H9 (cell line): ENCODE data around the gene ZNF641. TPM values are rescaled to one million over a fixed set of nuclear protein-coding genes. Genes with fewer than 3 reads are reported as not detected.

ENCODE experiments used
- DNase-seq: peaks from one replicate; pipeline ENCODE4 v3.0.0-alpha.2; 2017
- H2AFZ ChIP-seq: one replicate; pipeline ENCODE4 v1.6.1; 2013; ENCODE audit warnings: mild to moderate bottlenecking, low read length, control low read depth, moderate library complexity
- H2AK5ac ChIP-seq: 2 replicates; pipeline ENCODE4 v1.6.1; 2013; ENCODE audit warnings: low read length, control low read depth, mixed read lengths; ENCODE audit not compliant: insufficient read length
- H2BK120ac ChIP-seq: one replicate; pipeline ENCODE4 v1.6.1; 2013; ENCODE audit warnings: low read depth, mild to moderate bottlenecking, low read length, control low read depth, inconsistent platforms; ENCODE audit not compliant: poor library complexity, severe bottlenecking
- H2BK12ac ChIP-seq: 2 replicates; pipeline ENCODE4 v1.6.1; 2013; ENCODE audit warnings: low read length, control low read depth, mixed read lengths, low read depth; ENCODE audit not compliant: insufficient read length
- H2BK15ac ChIP-seq: 2 replicates; pipeline ENCODE4 v1.6.1; 2013; ENCODE audit warnings: low read depth, low read length, control low read depth
- H2BK20ac ChIP-seq: one replicate; pipeline ENCODE4 v1.6.1; 2013; ENCODE audit warnings: low read depth, mild to moderate bottlenecking, low read length, control low read depth, inconsistent platforms; ENCODE audit not compliant: poor library complexity, severe bottlenecking
- H2BK5ac ChIP-seq: 2 replicates; pipeline ENCODE4 v1.6.1; 2013; ENCODE audit warnings: low read length, control low read depth, mixed read lengths; ENCODE audit not compliant: insufficient read length
- H3K14ac ChIP-seq: 2 replicates; pipeline ENCODE4 v1.6.1; 2013; ENCODE audit warnings: low read length, control low read depth; ENCODE audit not compliant: insufficient read depth
- H3K18ac ChIP-seq: 2 replicates; pipeline ENCODE4 v1.6.1; 2013; ENCODE audit warnings: low read depth, mild to moderate bottlenecking, mixed read lengths, low read length, control low read depth; ENCODE audit not compliant: insufficient read length
- H3K23ac ChIP-seq: 2 replicates; pipeline ENCODE4 v1.6.1; 2013; ENCODE audit warnings: low read length, control low read depth, mixed read lengths, low read depth; ENCODE audit not compliant: insufficient read length
- H3K23me2 ChIP-seq: 2 replicates; pipeline ENCODE4 v1.6.1; 2013; ENCODE audit warnings: low read depth, mild to moderate bottlenecking, mixed read lengths, low read length, control low read depth; ENCODE audit not compliant: insufficient read length, poor library complexity, severe bottlenecking
- H3K27ac ChIP-seq: 2 replicates; pipeline ENCODE4 v1.5.1; 2013; ENCODE audit warnings: low read length, control low read depth, mixed read lengths, low read depth; ENCODE audit not compliant: insufficient read length
- H3K27me3 ChIP-seq: 2 replicates; pipeline ENCODE4 v1.6.1; 2013; ENCODE audit warnings: low read length, control low read depth, inconsistent platforms; ENCODE audit not compliant: insufficient read depth
- H3K4ac ChIP-seq: 2 replicates; pipeline ENCODE4 v1.6.1; 2013; ENCODE audit warnings: low read depth, mild to moderate bottlenecking, control low read depth, inconsistent platforms, low read length, moderate library complexity
- H3K4me1 ChIP-seq: 2 replicates; pipeline ENCODE4 v1.6.1; 2013; ENCODE audit warnings: low read length, control low read depth, inconsistent platforms; ENCODE audit not compliant: insufficient read depth
- H3K4me2 ChIP-seq: 2 replicates; pipeline ENCODE4 v1.6.1; 2013; ENCODE audit warnings: low read length, control low read depth, mixed read lengths; ENCODE audit not compliant: insufficient read length, insufficient read depth
- H3K56ac ChIP-seq: 2 replicates; pipeline ENCODE4 v1.6.1; 2013; ENCODE audit warnings: low read depth, mild to moderate bottlenecking, mixed read lengths, low read length, control low read depth; ENCODE audit not compliant: insufficient read length
- H3K79me1 ChIP-seq: 2 replicates; pipeline ENCODE4 v1.6.1; 2013; ENCODE audit warnings: low read depth, mild to moderate bottlenecking, moderate library complexity, low read length, control low read depth, inconsistent platforms; ENCODE audit not compliant: insufficient read depth, poor library complexity, severe bottlenecking
- H3K79me2 ChIP-seq: 2 replicates; pipeline ENCODE4 v1.6.1; 2013; ENCODE audit warnings: low read length, control low read depth, inconsistent platforms; ENCODE audit not compliant: insufficient read depth
- H3K9ac ChIP-seq: 2 replicates; pipeline ENCODE4 v1.6.1; 2013; ENCODE audit warnings: low read length, control low read depth, mixed read lengths; ENCODE audit not compliant: insufficient read length; ENCODE audit errors: extremely low read depth
- H3K9me3 ChIP-seq: one replicate; pipeline ENCODE4 v1.6.1; 2013; ENCODE audit warnings: low read depth, low read length, inconsistent platforms; ENCODE audit not compliant: control insufficient read depth
- H3T11ph ChIP-seq: one replicate; pipeline ENCODE4 v1.6.1; 2013; ENCODE audit warnings: mild to moderate bottlenecking, low read length, control low read depth, inconsistent platforms
- H4K20me1 ChIP-seq: one replicate; pipeline ENCODE4 v1.6.1; 2013; ENCODE audit not compliant: control insufficient read depth, insufficient read length, insufficient read depth
- H4K5ac ChIP-seq: 2 replicates; pipeline ENCODE4 v1.6.1; 2013; ENCODE audit warnings: low read depth, mild to moderate bottlenecking, mixed read lengths, low read length, control low read depth; ENCODE audit not compliant: insufficient read length
- H4K8ac ChIP-seq: replicated peaks from 2 replicates; pipeline ENCODE4 v1.6.1; 2013; ENCODE audit warnings: low read length, control low read depth, mixed read lengths, low read depth; ENCODE audit not compliant: insufficient read length
- H4K91ac ChIP-seq: 2 replicates; pipeline ENCODE4 v1.6.1; 2013; ENCODE audit warnings: low read depth, mild to moderate bottlenecking, moderate library complexity, mixed read lengths, low read length, control low read depth; ENCODE audit not compliant: insufficient read length
- H3K27ac Mint-ChIP-seq, 3 experiments: 2 replicates in 2 of 3; 3 replicates in 1 of 3; pipeline ENCODE4 v1.8.0; 2020 to 2021; ENCODE audit warnings: mixed read lengths in 3 of 3, mild to moderate bottlenecking in 1 of 3, moderate library complexity in 1 of 3
- H3K27me3 Mint-ChIP-seq: 2 replicates; pipeline ENCODE4 v1.8.0; 2021; ENCODE audit warnings: low read depth, mild to moderate bottlenecking, moderate library complexity, mixed read lengths
- H3K36me3 Mint-ChIP-seq, 3 experiments: 2 replicates in 2 of 3; 3 replicates in 1 of 3; pipeline ENCODE4 v1.8.0; 2020 to 2021; ENCODE audit warnings: low read depth in 3 of 3, mixed read lengths in 3 of 3; ENCODE audit not compliant: insufficient read depth in 1 of 3
- H3K4me1 Mint-ChIP-seq, 2 experiments: 2 replicates each; pipeline ENCODE4 v1.8.0; 2020; ENCODE audit warnings: mixed read lengths in 2 of 2
- H3K4me3 Mint-ChIP-seq, 2 experiments: 2 replicates in 1 of 2; 3 replicates in 1 of 2; pipeline ENCODE4 v1.8.0; 2020 to 2021; ENCODE audit warnings: mild to moderate bottlenecking in 2 of 2, mixed read lengths in 2 of 2, moderate library complexity in 1 of 2
- H3K9me3 Mint-ChIP-seq, 2 experiments: 2 replicates in 1 of 2; 3 replicates in 1 of 2; pipeline ENCODE4 v1.8.0; 2020; ENCODE audit warnings: mild to moderate bottlenecking in 2 of 2, mixed read lengths in 2 of 2, moderate library complexity in 1 of 2
- CTCF ChIP-seq: fragments of 200-600 bp; sonication (generic); conservative IDR thresholded peaks from 3 replicates; pipeline ENCODE4 v1.8.0; 2021; ENCODE audit warnings: antibody characterized with exemption, mild to moderate bottlenecking
- WGBS: extraction: QIAGEN DNeasy Blood & Tissue Kit; methylation state at CpG from one replicate; pipeline ENCODE4 v1.1.7; 2013; ENCODE audit warnings: missing lambda C conversion rate, low lambda C conversion rate, mixed read lengths; ENCODE audit not compliant: insufficient read length; ENCODE audit errors: extremely low coverage; 5-methylcytosine and 5-hydroxymethylcytosine counted together
- total RNA-seq: library from RNA; stranded (reverse); gene quantifications from 2 replicates; pipeline ENCODE4 v1.2.1, GENCODE V29; 2021

The ZNF641 gene
- total RNA-seq, 1 experiment from 2014 or later = 8.5 TPM

- peak; percentile 93 for DNase-seq
- Histone ChIP-seq H4K91ac (no peak overlapping the region), H3K9me3 (no peaks in the 10 kb centered on the region), H3K79me2 (no peaks in the 10 kb centered on the region), H2BK20ac (no peak overlapping the region), H3K18ac (no peak overlapping the region), H4K8ac (no peak overlapping the region), H3K27me3 (no peaks in the 10 kb centered on the region), H2BK15ac (no peak overlapping the region), H2AFZ (peak overlapping the region; percentile 56), H3K14ac (0 out of 2 replicates have a peak overlapping the region, but pooled peaks have one; percentile 30), H4K5ac (no peak overlapping the region), H2BK120ac (no peak overlapping the region), H2BK5ac (no peak overlapping the region), H3K27ac (no peak overlapping the region), H2BK12ac (no peak overlapping the region), H3T11ph (no peak overlapping the region), H3K23me2 (peaks cover 6% of the 10 kb centered on the region), H3K4me2 (peak overlapping the region; percentile 70), H2AK5ac (no peak overlapping the region), H3K4me1 (no peaks in the 10 kb centered on the region), H3K56ac (no peak overlapping the region), H3K9ac (no peak overlapping the region), H3K4ac (no peak overlapping the region), H3K79me1 (no peaks in the 10 kb centered on the region), H3K23ac (no peak overlapping the region), H4K20me1 (no peaks in the 10 kb centered on the region)
- H3K27me3 Mint-ChIP-seq = peaks cover 34% of the 10 kb centered on the region
- no peak for TF ChIP-seq CTCF
- H3K27ac Mint-ChIP-seq = 0 out of 7 replicates have a peak overlapping the region, but pooled peaks of 1 of the 3 experiments have one; percentile 8
- no CpG with 5 or more reads among the region's 30 CpGs for WGBS
- H3K4me3 Mint-ChIP-seq = peak overlapping the region; percentile 58 to 79
- no peaks in the 10 kb centered on the region for H3K36me3 Mint-ChIP-seq
- peaks cover 0 to 2% of the 10 kb centered on the region in 2 experiments; a peak in 1 of 5 replicates for H3K9me3 Mint-ChIP-seq
- H3K4me1 Mint-ChIP-seq = peaks cover 8 to 11% of the 10 kb centered on the region in 2 experiments
Measured at GRCh38 chr12:48296586-48297282, 54.0 kb downstream of the ZNF641 start.
